ENCODE results near the gene FLYWCH1.

FLYWCH1 gene

DNA sequence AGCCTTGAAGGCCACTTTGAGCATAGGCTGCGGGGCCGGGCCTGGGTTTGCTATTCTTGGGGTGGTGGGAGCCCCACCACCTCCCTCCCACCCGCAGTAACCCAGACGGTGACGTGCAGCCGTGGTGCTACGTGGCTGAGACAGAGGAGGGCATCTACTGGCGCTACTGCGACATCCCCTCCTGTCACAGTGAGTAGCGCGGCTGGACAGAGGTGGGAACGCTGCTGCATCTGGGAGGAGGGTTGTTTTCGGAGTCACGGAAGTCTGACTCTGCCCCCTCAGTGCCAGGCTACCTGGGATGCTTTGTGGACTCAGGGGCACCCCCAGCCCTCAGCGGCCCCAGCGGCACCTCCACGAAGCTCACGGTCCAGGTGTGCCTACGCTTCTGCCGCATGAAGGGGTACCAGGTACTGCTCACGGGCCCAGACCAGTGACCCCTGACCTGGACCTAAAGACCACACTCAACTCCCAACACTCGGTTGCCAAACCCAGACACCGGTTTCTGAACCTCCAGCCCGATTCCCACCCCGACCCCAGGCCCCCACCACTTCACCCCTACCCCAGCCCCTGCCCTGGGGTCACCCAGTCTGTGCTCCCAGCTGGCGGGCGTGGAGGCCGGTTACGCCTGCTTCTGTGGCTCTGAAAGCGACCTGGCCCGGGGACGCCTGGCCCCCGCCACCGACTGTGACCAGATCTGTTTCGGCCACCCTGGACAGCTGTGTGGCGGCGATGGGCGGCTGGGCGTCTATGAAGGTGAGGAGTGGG is 54.5 kb downstream of the FLYWCH1 start:
- TF ChIP-seq, protein P1, sequence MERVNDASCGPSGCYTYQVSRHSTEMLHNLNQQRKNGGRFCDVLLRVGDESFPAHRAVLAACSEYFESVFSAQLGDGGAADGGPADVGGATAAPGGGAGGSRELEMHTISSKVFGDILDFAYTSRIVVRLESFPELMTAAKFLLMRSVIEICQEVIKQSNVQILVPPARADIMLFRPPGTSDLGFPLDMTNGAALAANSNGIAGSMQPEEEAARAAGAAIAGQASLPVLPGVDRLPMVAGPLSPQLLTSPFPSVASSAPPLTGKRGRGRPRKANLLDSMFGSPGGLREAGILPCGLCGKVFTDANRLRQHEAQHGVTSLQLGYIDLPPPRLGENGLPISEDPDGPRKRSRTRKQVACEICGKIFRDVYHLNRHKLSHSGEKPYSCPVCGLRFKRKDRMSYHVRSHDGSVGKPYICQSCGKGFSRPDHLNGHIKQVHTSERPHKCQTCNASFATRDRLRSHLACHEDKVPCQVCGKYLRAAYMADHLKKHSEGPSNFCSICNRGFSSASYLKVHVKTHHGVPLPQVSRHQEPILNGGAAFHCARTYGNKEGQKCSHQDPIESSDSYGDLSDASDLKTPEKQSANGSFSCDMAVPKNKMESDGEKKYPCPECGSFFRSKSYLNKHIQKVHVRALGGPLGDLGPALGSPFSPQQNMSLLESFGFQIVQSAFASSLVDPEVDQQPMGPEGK (CRISPR knock-in tag; IDR thresholded peaks at IDR 0.05; ENCODE audit: borderline replicate concordance): no peak
- TF ChIP-seq CSDC2 (CRISPR knock-in tag; IDR thresholded peaks at IDR 0.05): no peak
- ATAC-seq: no peak

DNA sequence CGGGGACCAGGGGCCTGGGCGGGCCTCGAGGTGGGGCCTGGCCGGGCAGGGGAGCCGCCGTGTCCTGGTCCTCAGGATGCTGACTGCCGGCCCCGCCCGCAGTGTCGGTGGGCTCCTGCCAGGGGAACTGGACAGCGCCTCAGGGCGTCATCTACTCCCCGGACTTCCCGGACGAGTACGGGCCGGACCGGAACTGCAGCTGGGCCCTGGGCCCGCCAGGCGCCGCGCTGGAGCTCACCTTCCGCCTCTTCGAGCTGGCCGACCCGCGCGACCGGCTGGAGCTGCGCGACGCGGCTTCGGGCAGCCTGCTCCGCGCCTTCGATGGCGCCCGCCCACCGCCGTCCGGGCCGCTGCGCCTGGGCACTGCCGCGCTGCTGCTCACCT is 55.1 kb downstream of the FLYWCH1 start:
- no peak for TF ChIP-seq SNAI2 (CRISPR knock-in tag; IDR thresholded peaks at IDR 0.05)
- TF ChIP-seq ZC3H10 (CRISPR knock-in tag; IDR thresholded peaks at IDR 0.05): no peak
- no peak for TF ChIP-seq ISL1 (CRISPR knock-in tag; IDR thresholded peaks at IDR 0.05)
- TF ChIP-seq TOX (CRISPR knock-in tag; IDR thresholded peaks at IDR 0.05; ENCODE audit: borderline replicate concordance): no peak
- no peak for TF ChIP-seq ESRRG (CRISPR knock-in tag; IDR thresholded peaks at IDR 0.05)
- TF ChIP-seq ZNF70 (CRISPR knock-in tag; IDR thresholded peaks at IDR 0.05): no peak
- TF ChIP-seq, protein P2, sequence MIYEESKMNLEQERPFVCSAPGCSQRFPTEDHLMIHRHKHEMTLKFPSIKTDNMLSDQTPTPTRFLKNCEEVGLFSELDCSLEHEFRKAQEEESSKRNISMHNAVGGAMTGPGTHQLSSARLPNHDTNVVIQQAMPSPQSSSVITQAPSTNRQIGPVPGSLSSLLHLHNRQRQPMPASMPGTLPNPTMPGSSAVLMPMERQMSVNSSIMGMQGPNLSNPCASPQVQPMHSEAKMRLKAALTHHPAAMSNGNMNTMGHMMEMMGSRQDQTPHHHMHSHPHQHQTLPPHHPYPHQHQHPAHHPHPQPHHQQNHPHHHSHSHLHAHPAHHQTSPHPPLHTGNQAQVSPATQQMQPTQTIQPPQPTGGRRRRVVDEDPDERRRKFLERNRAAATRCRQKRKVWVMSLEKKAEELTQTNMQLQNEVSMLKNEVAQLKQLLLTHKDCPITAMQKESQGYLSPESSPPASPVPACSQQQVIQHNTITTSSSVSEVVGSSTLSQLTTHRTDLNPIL (CRISPR knock-in tag; IDR thresholded peaks at IDR 0.05; ENCODE audit: low read depth): no peak
- TF ChIP-seq, protein P3, sequence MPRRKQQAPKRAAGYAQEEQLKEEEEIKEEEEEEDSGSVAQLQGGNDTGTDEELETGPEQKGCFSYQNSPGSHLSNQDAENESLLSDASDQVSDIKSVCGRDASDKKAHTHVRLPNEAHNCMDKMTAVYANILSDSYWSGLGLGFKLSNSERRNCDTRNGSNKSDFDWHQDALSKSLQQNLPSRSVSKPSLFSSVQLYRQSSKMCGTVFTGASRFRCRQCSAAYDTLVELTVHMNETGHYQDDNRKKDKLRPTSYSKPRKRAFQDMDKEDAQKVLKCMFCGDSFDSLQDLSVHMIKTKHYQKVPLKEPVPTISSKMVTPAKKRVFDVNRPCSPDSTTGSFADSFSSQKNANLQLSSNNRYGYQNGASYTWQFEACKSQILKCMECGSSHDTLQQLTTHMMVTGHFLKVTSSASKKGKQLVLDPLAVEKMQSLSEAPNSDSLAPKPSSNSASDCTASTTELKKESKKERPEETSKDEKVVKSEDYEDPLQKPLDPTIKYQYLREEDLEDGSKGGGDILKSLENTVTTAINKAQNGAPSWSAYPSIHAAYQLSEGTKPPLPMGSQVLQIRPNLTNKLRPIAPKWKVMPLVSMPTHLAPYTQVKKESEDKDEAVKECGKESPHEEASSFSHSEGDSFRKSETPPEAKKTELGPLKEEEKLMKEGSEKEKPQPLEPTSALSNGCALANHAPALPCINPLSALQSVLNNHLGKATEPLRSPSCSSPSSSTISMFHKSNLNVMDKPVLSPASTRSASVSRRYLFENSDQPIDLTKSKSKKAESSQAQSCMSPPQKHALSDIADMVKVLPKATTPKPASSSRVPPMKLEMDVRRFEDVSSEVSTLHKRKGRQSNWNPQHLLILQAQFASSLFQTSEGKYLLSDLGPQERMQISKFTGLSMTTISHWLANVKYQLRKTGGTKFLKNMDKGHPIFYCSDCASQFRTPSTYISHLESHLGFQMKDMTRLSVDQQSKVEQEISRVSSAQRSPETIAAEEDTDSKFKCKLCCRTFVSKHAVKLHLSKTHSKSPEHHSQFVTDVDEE (CRISPR knock-in tag; IDR thresholded peaks at IDR 0.05): no peak
- no peak for TF ChIP-seq GLIS3 (CRISPR knock-in tag; IDR thresholded peaks at IDR 0.05)
- no peak for TF ChIP-seq OSR1 (CRISPR knock-in tag; IDR thresholded peaks at IDR 0.05)
- TF ChIP-seq, protein P4, sequence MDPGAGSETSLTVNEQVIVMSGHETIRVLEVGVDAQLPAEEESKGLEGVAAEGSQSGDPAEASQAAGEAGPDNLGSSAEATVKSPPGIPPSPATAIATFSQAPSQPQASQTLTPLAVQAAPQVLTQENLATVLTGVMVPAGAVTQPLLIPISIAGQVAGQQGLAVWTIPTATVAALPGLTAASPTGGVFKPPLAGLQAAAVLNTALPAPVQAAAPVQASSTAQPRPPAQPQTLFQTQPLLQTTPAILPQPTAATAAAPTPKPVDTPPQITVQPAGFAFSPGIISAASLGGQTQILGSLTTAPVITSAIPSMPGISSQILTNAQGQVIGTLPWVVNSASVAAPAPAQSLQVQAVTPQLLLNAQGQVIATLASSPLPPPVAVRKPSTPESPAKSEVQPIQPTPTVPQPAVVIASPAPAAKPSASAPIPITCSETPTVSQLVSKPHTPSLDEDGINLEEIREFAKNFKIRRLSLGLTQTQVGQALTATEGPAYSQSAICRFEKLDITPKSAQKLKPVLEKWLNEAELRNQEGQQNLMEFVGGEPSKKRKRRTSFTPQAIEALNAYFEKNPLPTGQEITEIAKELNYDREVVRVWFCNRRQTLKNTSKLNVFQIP (CRISPR knock-in tag; IDR thresholded peaks at IDR 0.05; ENCODE audit: borderline replicate concordance, low read depth): no peak
- TF ChIP-seq RARB (CRISPR knock-in tag; IDR thresholded peaks at IDR 0.05): no peak
- no peak for TF ChIP-seq PPARA (CRISPR knock-in tag; IDR thresholded peaks at IDR 0.05; ENCODE audit: borderline replicate concordance)
- no peak for TF ChIP-seq ZFP3 (CRISPR knock-in tag; IDR thresholded peaks at IDR 0.05)
- TF ChIP-seq ARNTL (CRISPR knock-in tag; IDR thresholded peaks at IDR 0.05; ENCODE audit: borderline replicate concordance, low read depth): no peak
- no peak for TF ChIP-seq ZNF8 (CRISPR knock-in tag; IDR thresholded peaks at IDR 0.05)
- TF ChIP-seq ZNF565 (CRISPR knock-in tag; conservative IDR thresholded peaks at IDR 0.05; ENCODE audit: low read depth): no peak

DNA sequence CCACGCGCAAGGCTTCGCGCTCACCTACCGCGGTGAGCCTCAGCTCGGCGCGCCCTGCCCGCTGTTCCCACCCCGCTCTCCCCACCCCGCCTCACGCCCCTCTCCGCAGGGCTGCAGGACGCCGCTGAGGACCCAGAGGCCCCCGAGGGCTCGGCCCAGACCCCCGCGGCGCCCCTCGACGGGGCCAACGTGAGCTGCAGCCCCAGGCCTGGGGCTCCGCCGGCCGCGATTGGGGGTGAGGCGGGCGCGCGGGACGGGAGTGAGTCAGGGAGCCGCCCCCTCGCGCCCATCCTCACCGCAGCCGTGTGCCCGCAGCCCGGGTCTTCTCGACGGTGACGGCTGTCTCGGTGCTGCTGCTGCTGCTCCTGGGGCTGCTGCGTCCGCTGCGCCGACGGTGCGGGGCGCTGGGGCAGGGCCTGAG is 55.5 kb downstream of the FLYWCH1 start:
- TF ChIP-seq, protein P3 (CRISPR knock-in tag; IDR thresholded peaks at IDR 0.05): no peak
- TF ChIP-seq, protein P2 (CRISPR knock-in tag; IDR thresholded peaks at IDR 0.05; ENCODE audit: low read depth): no peak
- no peak for TF ChIP-seq ZC3H10 (CRISPR knock-in tag; IDR thresholded peaks at IDR 0.05)
- TF ChIP-seq OSR1 (CRISPR knock-in tag; IDR thresholded peaks at IDR 0.05): no peak
- no peak for TF ChIP-seq TOX (CRISPR knock-in tag; IDR thresholded peaks at IDR 0.05; ENCODE audit: borderline replicate concordance)
- no peak for TF ChIP-seq ZFP3 (CRISPR knock-in tag; IDR thresholded peaks at IDR 0.05)
- ATAC-seq: no peak

More for the DNA sequence above, 55.1 kb downstream of the FLYWCH1 start:
- ATAC-seq: no peak
